Uterine smooth muscle cell (primary cell): Measurements from ENCODE around the gene TSR3. TPM values are rescaled to one million over a fixed set of nuclear protein-coding genes. Genes with fewer than 3 reads are reported as not detected.

Experiments
- total RNA-seq: library from RNA; depleted of rRNA; stranded (reverse); fragments of >200 nt; gene quantifications from 2 replicates; pipeline ENCODE4 v1.2.3, GENCODE V29; 2014

TSR3 gene
- 102 and 105 TPM in 2 replicates for total RNA-seq

GRCh38 chr16:1351582-1352362 is at the start of gene TSR3, which contains the start of gene GNPTG:
Gene TSR3 (minus strand): TSS chr16:1351878. CDS start chr16:1351804, 74 bp downstream.
Gene GNPTG (plus strand): TSS chr16:1351931. CDS start chr16:1351966, 35 bp downstream.

DNA sequence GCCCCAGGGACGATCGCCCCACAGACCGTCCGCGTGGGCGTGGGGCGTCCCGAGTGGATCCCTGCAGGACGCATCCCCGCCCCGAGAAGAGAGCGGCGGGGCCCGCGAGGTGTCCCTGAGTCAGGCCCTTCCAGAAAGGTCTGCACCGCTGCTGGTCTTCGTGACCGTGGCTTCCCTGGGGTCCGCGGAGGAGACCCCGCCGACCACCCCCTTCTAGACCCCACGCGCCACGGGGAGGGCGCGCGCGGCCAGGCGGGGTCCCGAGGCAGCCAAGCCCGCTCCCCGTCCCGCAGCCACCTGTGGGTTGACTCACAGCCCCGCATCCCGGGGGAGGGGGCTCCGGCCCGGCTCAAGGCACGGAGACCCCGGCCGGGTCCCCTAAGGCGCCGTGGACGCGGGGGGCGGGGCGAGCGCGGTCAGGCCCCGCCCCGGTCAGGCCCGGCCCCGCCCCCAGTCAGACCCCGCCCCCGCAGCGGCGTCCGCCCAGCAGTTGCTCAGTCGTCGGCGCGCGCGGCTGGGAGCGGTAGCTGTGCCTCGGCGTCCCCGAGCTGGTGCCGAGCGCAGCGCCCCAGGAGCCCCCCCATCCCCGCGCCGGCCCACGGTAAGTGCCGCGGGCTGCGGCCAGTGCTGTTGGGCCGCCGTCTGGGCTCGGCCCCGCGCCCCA is 18.4 kb downstream of the TSR3 start, which contains the start of gene BAIAP3:
Gene BAIAP3 (plus strand): TSS at position 497 of the 664 bp plus-strand sequence. CDS start 4,905 bp downstream, outside the sequence.

DNA sequence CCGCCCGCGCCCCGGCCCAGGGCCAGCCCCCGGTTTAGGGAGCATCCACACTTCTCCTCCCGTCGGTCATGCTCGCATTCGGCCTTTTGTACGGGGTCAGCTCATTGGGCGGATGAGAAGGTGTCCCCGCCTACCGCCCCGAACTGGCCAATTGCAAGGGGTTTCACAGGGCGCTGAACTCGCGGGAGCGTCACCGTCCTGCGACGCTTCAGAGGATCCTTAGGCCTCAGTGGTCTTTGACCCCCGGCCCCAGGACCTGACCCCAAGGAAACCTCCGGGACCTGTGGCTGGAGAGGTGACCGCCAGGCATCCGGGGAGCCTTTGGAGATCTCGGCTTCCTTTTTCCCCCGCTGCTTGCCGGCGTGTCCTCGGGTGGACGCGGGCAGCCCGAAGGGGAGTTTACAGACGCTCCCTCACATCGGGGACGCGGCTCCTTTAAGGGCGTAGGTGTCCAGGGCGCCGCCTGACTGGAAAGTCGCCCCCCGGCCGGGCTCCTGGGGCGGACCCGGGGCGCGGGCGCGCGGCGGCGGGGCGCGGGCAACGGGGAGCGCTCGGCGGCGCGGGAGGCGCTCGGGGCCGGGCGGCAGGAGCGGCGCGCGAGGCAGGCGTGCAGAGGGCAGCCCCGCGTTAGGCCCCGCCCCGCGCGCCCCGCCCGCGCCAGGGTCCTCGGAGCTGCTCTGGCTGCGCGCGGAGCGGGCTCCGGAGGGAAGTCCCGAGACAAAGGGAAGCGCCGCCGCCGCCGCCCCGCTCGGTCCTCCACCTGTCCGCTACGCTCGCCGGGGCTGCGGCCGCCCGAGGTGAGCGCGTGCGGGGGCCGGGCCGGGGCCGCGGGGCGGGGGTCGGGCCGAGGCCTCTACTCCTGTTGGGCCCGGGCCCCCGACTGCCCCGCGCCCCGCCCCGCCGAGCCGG is 42.4 kb downstream of the TSR3 start, which contains the start of gene UBE2I:
Gene UBE2I (plus strand): TSS at position 660 of the 909 bp plus-strand sequence. CDS start 4,395 bp downstream, outside the sequence.

Other genes with a start within 250 kb of the TSR3 start
- gene CACNA1H, start 198.8 kb downstream of the TSR3 start, total RNA-seq = 22.6 and 57.2 TPM in 2 replicates
- gene TPSG1, start 126.6 kb downstream of the TSR3 start, total RNA-seq = 0.37 TPM in 1 of 2 replicates, not detected in the other
- gene TPSB2, start 121.7 kb downstream of the TSR3 start, total RNA-seq = not detected in 2 replicates
- not detected in 2 replicates for gene TPSAB1, start 111.2 kb downstream of the TSR3 start, total RNA-seq
- not detected in 2 replicates for gene TPSD1, start 95.8 kb downstream of the TSR3 start, total RNA-seq
- 56.1 and 85.5 TPM in 2 replicates for gene UBE2I, start 42.2 kb downstream of the TSR3 start, total RNA-seq
- gene BAIAP3, start 18.2 kb downstream of the TSR3 start, total RNA-seq = 0.12 and 0.33 TPM in 2 replicates
- 25.1 and 47.0 TPM in 2 replicates for gene GNPTG, start 53 bp upstream of the TSR3 start, total RNA-seq
- 7.9 and 8.2 TPM in 2 replicates for gene UNKL, start 62.8 kb upstream of the TSR3 start, total RNA-seq
- gene UQCC4, start 68.9 kb upstream of the TSR3 start, total RNA-seq = 16.9 and 18.9 TPM in 2 replicates
- not detected in 2 replicates for gene PERCC1, start 79.2 kb upstream of the TSR3 start, total RNA-seq
- gene CCDC154, start 92.7 kb upstream of the TSR3 start, total RNA-seq = 0.22 and 0.25 TPM in 2 replicates
- gene CLCN7, start 123.2 kb upstream of the TSR3 start, total RNA-seq = 64.7 and 110 TPM in 2 replicates
- gene PTX4, start 137.1 kb upstream of the TSR3 start, total RNA-seq = under 0.01 and 0.11 TPM in 2 replicates
- gene TELO2, start 141.5 kb upstream of the TSR3 start, total RNA-seq = 22.9 and 28.9 TPM in 2 replicates
- 4.8 and 7.2 TPM in 2 replicates for gene TMEM204, start 181.8 kb upstream of the TSR3 start, total RNA-seq